GM12801 (cell line): ENCODE data around the gene GID8.

Experiments
- TF ChIP-seq, protein P1 (sequence below): IDR thresholded peaks from one replicate; pipeline ENCODE4 v1.5.1; 2011; ENCODE audit warnings: control low read depth; ENCODE audit not compliant: insufficient read length; ENCODE audit errors: extremely low read depth

Gene GID8

DNA sequence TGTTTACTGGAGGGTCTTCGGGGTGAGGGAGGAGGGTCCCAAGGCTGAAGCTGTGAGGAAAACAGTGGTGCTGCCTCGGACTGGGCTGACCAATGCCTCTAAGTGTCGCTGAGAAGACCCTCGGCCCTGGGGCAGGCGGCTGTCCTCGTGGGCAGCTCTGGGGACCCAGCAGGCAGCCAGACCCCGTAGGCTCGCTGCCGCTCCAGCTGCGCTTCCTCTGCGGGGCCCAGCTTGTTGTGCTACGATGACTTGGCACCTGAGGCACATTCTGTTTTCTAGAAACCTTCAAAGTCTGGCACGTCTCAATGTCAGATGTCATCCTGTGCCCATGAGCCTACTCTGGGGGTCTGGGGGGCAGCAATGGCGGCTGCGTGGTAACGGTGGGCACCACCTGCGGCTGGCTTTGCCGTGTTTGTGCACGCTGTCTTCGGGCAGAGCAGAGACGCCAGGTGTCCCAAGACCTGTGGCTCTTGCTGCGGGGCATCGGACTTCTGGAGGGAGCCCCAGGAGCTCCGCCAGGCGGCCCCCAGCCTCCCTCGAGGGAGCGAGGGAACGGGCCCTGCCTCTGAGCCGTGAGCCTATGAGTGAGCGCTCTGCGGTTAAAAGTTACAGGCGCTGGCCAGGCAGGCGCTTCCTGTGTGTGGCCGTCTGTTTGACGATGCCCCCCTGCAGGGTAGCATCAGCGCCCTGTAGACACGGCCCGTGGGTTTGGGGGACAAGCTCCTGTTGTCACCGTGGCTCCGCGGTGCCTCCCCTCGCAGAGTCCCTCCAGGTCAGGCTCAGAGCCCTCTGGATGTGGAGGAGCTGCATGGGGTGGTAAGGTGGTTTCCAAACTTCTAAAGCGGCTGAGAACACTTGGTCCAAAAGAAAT is 21.4 kb downstream of the GID8 start:
- TF ChIP-seq, protein P1, sequence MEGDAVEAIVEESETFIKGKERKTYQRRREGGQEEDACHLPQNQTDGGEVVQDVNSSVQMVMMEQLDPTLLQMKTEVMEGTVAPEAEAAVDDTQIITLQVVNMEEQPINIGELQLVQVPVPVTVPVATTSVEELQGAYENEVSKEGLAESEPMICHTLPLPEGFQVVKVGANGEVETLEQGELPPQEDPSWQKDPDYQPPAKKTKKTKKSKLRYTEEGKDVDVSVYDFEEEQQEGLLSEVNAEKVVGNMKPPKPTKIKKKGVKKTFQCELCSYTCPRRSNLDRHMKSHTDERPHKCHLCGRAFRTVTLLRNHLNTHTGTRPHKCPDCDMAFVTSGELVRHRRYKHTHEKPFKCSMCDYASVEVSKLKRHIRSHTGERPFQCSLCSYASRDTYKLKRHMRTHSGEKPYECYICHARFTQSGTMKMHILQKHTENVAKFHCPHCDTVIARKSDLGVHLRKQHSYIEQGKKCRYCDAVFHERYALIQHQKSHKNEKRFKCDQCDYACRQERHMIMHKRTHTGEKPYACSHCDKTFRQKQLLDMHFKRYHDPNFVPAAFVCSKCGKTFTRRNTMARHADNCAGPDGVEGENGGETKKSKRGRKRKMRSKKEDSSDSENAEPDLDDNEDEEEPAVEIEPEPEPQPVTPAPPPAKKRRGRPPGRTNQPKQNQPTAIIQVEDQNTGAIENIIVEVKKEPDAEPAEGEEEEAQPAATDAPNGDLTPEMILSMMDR, result no peak

DNA sequence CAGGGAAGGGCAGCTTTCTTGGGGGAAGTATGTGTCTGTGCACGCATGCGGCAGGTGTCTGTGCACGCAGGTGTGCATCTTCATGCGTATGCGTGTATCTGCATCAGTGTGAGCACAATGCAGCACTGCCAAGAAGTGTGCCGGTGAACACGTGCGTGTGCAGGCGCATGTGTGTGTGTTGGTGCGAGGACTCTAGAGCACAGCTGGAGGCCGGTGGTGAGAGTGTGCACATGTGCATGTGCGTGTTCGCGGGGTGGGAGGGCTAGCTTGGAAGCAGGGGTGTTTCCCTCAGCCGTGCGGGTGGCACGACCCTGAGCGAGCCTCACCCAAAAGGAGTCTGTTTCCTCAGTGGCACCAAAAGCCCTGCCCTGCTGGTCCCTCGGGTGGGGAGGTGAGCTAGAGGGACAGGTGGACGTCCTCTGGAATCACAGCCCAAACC is 22.1 kb downstream of the GID8 start:
- TF ChIP-seq, protein P1, result no peak

DNA sequence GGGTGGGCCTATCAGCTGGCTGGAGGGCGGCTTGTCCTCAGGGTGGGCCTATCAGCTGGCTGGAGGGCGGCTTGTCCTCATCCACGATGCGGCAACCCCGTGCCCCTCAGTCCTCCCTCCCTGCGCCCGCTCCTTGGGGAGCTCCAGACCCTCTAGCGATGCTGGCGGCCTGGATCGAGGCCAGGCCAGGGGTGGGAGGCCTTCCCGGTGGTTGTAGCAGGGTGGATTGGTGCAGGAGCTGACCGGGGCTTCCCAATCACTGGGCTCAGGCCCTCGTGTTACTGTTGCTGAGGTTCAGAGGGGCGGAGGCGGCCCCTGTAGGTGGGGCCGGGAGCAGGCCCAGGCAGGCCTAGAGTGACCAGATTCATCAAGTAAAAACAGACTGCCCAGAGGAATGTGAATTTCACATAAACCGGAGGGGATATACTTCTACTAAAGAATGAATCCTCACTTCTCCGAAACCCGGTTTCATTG is 23.4 kb downstream of the GID8 start:
- TF ChIP-seq, protein P1, result no peak

DNA sequence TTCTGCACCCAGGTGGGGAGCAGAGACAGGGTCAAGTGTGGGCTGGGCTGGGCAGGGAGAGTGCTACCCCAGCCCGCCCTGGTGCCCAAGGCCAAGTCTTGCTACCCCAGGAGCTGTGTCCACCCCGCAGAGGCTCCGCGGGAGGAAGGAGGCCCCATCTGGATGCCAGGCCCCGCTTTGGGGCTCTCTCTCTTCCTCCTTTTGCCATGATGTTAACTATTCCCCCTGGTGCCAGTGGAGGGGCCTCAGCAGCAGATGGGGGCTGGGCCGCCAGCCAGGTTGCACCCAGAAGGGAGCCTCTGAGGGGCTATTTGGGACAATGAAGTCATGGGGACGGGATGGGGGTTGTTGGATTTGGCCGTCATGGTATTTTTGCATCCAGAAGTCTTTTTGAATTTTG is 23.9 kb downstream of the GID8 start:
- TF ChIP-seq, protein P1, result no peak

DNA sequence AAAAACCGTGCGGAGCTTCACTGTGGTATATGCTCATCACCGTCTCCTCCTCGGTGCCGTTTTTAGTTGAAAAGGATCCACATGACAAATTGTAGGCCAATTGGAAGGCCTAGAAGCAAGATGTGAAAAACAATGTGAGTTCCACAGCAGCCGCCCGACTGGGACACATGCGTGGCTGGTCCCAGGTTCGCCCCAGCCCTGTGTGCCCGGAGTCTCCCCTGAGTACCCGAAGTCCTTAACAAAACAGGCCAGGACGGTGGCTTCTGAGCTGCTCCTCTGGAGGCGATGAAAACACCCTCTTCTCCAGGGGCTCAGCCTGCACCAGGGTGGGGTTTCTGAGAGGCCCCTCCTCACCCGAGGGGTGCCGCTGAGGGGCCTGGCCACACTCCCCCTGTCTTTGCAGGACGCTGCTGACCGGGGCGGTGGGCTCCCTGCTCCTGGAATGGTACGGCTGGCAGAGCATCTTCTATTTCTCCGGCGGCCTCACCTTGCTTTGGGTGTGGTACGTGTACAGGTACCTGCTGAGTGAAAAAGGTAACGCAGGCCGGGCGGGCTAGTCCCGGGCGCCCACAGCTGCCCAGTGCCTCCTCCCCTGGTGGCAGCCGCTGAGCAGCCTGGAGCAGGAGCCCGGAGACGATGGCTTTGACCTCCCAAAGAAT is 24.4 kb downstream of the GID8 start:
- TF ChIP-seq, protein P1, result no peak

DNA sequence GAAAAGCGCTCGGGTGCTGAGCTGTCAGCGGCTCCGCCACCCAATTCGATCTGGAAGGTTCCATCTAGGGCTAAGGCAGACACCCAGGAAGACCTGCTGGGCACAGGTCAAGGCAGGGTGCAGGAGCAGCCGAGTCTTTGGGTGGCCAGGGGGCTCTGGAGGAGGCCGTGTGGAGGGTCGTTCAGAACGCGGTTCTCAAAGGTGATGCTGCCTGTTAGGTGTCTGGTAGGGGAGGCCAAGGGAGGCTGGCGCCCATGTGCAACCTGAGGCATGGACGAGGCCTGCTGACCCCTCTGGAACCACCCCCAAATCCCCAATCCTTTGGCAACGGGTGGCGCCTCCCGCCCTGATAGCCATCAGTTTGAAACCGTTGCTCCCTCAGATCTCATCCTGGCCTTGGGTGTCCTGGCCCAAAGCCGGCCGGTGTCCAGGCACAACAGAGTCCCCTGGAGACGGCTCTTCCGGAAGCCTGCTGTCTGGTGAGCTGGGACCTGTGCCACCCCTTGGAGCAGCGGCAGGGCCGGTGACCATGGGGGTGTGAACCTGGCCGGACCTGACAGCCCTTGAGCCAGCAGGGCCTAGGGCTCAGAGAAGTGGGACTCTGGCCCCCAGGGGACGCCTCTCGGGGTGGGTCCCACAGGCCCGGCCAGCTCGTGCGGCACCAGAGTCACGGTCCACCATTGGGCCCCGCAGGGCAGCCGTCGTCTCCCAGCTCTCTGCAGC is 25.1 kb downstream of the GID8 start:
- TF ChIP-seq, protein P1, result no peak
